ENCODE measurements around the gene CARMIL3. TPM values are rescaled to one million over a fixed set of nuclear protein-coding genes. Genes with fewer than 3 reads are reported as not detected.

The CARMIL3 gene
- total and polyA plus RNA-seq, 2 of the 4 experiments (the other 2 are of a cell fraction), result under 0.01 TPM; not detected in 1

- Histone ChIP-seq H3K9me3 (ENCODE audit: control insufficient read depth, insufficient read depth, low read length) (no peaks in the 10 kb centered on the region), H2AK5ac (ENCODE audit: low read depth, low read length) (no peak overlapping the region), H3K56ac (ENCODE audit: extremely low read depth, insufficient read depth, low read length) (no peak overlapping the region), H4K91ac (ENCODE audit: insufficient read depth, low read depth, low read length) (no peak overlapping the region), H3K4me1 (ENCODE audit: control insufficient read depth, insufficient read depth, low read length) (no peaks in the 10 kb centered on the region), H3K36me3 (ENCODE audit: control insufficient read depth, insufficient read depth, low read length) (no peaks in the 10 kb centered on the region), H3K14ac (replicated peaks; ENCODE audit: low read depth, low read length) (no peak overlapping the region), H3K4ac (ENCODE audit: low read depth, low read length) (no peak overlapping the region), H3K9me1 (ENCODE audit: insufficient read depth, low read length) (no peaks in the 10 kb centered on the region), H2AK9ac (replicated peaks; ENCODE audit: low read depth, low read length, poor library complexity) (peak overlapping the region; percentile 45), H4K20me1 (ENCODE audit: insufficient read depth, low read length) (no peaks in the 10 kb centered on the region), H3K4me2 (ENCODE audit: low read depth, low read length) (no peak overlapping the region), H2BK120ac (ENCODE audit: low read depth, low read length) (no peak overlapping the region), H3K18ac (ENCODE audit: low read depth, low read length) (no peak overlapping the region), H3K23ac (ENCODE audit: low read depth, low read length) (no peak overlapping the region), H4K5ac (ENCODE audit: low read depth, low read length) (no peak overlapping the region), H3K27ac (ENCODE audit: insufficient read depth, low read length) (no peak overlapping the region), H2BK20ac (ENCODE audit: low read depth, low read length) (no peak overlapping the region), H2BK15ac (ENCODE audit: low read depth, low read length) (no peak overlapping the region), H2AFZ (replicated peaks; ENCODE audit: low read length, poor library complexity) (no peak overlapping the region), H2BK5ac (ENCODE audit: low read depth, low read length, poor library complexity, severe bottlenecking) (no peak overlapping the region), H3K79me1 (ENCODE audit: low read depth in 1 of 2, low read length in 2 of 2) (no peaks in the 10 kb centered on the region), H3K4me3 (ENCODE audit: insufficient read depth, low read depth, low read length) (no peak overlapping the region), H3K27me3 (ENCODE audit: control insufficient read depth, insufficient read depth, low read length) (peaks cover 34% of the 10 kb centered on the region; the same call in 1 of the 2 replicates), H3K9ac (ENCODE audit: low read depth, low read length) (no peak overlapping the region), H4K8ac (ENCODE audit: low read depth in 2 of 2, low read length in 2 of 2) (no peak overlapping the region)
- CTCF ChIA-PET, result interaction anchor here (0.7 to 2.7 kb wide), 11 partner anchors 8 to 250 kb away, joined by 3 to 41 read pairs (median 4); no protein-coding TSS in a partner anchor
- ATAC-seq (ENCODE audit: low read depth), result peak; percentile 98
- intact Hi-C loops (cut with micrococcal nuclease) (loop anchor here (1.0 to 2.0 kb wide), 5 partner anchors 32 to 239 kb away; partner anchors contain the start of gene IRF9), dilution Hi-C loops (cut with HindIII; ENCODE audit: low sequenced_read_pairs, unreplicated experiment) (no loop called here), in situ Hi-C loops (cut with MboI; ENCODE audit: low sequenced_read_pairs) (loop anchor here (5.0 kb wide), 1 partner anchor 34 kb away; the partner anchor contains the start of gene PCK2)
- WGBS, 2 experiments (ENCODE audit: extremely low coverage in 2 of 2, insufficient read length in 1 of 2), result 32% methylated on average over 5 of the region's 7 CpGs; no CpG with 5 or more reads in 1 of the 2 experiments
- POLR2A ChIA-PET (ENCODE audit: unreplicated experiment), result no interaction called here
- BruUV-seq (replicated peaks), result no TSS peak
- DNase-seq, result peak; percentile 64
- peak; percentile 94 for TF ChIP-seq RAD21 (IDR thresholded peaks at IDR 0.05; ENCODE audit: low read length)
- TF ChIP-seq, protein P1, sequence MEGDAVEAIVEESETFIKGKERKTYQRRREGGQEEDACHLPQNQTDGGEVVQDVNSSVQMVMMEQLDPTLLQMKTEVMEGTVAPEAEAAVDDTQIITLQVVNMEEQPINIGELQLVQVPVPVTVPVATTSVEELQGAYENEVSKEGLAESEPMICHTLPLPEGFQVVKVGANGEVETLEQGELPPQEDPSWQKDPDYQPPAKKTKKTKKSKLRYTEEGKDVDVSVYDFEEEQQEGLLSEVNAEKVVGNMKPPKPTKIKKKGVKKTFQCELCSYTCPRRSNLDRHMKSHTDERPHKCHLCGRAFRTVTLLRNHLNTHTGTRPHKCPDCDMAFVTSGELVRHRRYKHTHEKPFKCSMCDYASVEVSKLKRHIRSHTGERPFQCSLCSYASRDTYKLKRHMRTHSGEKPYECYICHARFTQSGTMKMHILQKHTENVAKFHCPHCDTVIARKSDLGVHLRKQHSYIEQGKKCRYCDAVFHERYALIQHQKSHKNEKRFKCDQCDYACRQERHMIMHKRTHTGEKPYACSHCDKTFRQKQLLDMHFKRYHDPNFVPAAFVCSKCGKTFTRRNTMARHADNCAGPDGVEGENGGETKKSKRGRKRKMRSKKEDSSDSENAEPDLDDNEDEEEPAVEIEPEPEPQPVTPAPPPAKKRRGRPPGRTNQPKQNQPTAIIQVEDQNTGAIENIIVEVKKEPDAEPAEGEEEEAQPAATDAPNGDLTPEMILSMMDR (conservative IDR thresholded peaks at IDR 0.05; ENCODE audit: low read depth, low read length), result peak; percentile 93
- TF ChIP-seq, protein P2, sequence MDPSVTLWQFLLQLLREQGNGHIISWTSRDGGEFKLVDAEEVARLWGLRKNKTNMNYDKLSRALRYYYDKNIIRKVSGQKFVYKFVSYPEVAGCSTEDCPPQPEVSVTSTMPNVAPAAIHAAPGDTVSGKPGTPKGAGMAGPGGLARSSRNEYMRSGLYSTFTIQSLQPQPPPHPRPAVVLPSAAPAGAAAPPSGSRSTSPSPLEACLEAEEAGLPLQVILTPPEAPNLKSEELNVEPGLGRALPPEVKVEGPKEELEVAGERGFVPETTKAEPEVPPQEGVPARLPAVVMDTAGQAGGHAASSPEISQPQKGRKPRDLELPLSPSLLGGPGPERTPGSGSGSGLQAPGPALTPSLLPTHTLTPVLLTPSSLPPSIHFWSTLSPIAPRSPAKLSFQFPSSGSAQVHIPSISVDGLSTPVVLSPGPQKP (IDR thresholded peaks at IDR 0.05; ENCODE audit: borderline replicate concordance, low read depth, low read length), result no peak
- TF ChIP-seq SMC3 (IDR thresholded peaks at IDR 0.05; ENCODE audit: low read depth, low read length), result peak; percentile 88
Observed at GRCh38 chr14:24058260-24058950, 6.6 kb downstream of the CARMIL3 start.

Data from IMR-90 (cell line).